HEK293 (cell line): ENCODE data around the gene NHLRC1.

Experiments
- CTCF ChIA-PET: fragments of 350-600 bp; formaldehyde crosslinking; extraction: SDS; loops from one replicate; lab custom pipeline; 2021; ENCODE audit warnings: antibody characterized with exemption; lab: Yijun Ruan, JAX
- POLR2A ChIA-PET: fragments of 300-600 bp; formaldehyde crosslinking; extraction: SDS; loops from one replicate; lab custom pipeline; 2020; ENCODE audit warnings: antibody characterized with exemption, inconsistent platforms; lab: Yijun Ruan, JAX
- H3K27ac ChIP-seq: fragments of 200-500 bp; sonication (Bioruptor generic); 2 replicates; pipeline ENCODE4 v1.5.1; 2014; ENCODE audit warnings: low read depth, low read length, control low read depth, inconsistent platforms; ENCODE audit errors: extremely low read depth
- H3K36me3 ChIP-seq, 2 experiments: fragments of 200-500 bp in 1 of 2; sonication (Bioruptor generic) in 1 of 2; 1 replicate in 1 of 2; 2 replicates in 1 of 2; pipeline ENCODE4 v1.5.1; 2014 to 2017; ENCODE audit warnings: inconsistent platforms in 2 of 2, low read length in 2 of 2; ENCODE audit not compliant: control insufficient read depth in 2 of 2, insufficient read depth in 1 of 2
- H3K4me1 ChIP-seq: fragments of 200-500 bp; sonication (Bioruptor generic); 2 replicates; pipeline ENCODE4 v1.5.1; 2014; ENCODE audit warnings: mild to moderate bottlenecking, low read length, inconsistent platforms; ENCODE audit not compliant: control insufficient read depth, insufficient read depth
- H3K4me3 ChIP-seq: 2 replicates; pipeline ENCODE4 v1.5.1; 2011; ENCODE audit warnings: low read depth, mild to moderate bottlenecking, control low read depth, low read length, moderate library complexity
- H3K9me3 ChIP-seq: fragments of 200-500 bp; sonication (Bioruptor generic); 2 replicates; pipeline ENCODE4 v1.5.1; 2014; ENCODE audit warnings: low read depth, low read length, inconsistent platforms; ENCODE audit not compliant: control insufficient read depth, insufficient read depth
- AEBP2 ChIP-seq: fragments of 450-650 bp; formaldehyde crosslinking; IDR thresholded peaks from 2 replicates; pipeline ENCODE4 v1.5.1; 2016; ENCODE audit warnings: missing biosample characterization, missing genetic modification characterization, borderline replicate concordance
- PATZ1 ChIP-seq: fragments of 450-650 bp; formaldehyde crosslinking; IDR thresholded peaks from 2 replicates; pipeline ENCODE4 v1.5.1; 2016; ENCODE audit warnings: missing biosample characterization, missing genetic modification characterization
- TSHZ1 ChIP-seq: fragments of 450-650 bp; formaldehyde crosslinking; IDR thresholded peaks from 2 replicates; pipeline ENCODE4 v1.5.1; 2016; ENCODE audit warnings: missing biosample characterization, missing genetic modification characterization, borderline replicate concordance
- ZNF140 ChIP-seq: fragments of 450-650 bp; formaldehyde crosslinking; IDR thresholded peaks from 2 replicates; pipeline ENCODE4 v1.5.1; 2016; ENCODE audit warnings: missing biosample characterization, missing genetic modification characterization
- ZNF248 ChIP-seq: fragments of 450-650 bp; formaldehyde crosslinking; IDR thresholded peaks from 2 replicates; pipeline ENCODE4 v1.5.1; 2017; ENCODE audit warnings: missing biosample characterization, missing genetic modification characterization
- ZNF366 ChIP-seq: fragments of 450-650 bp; formaldehyde crosslinking; conservative IDR thresholded peaks from 2 replicates; pipeline ENCODE4 v1.5.1; 2016; ENCODE audit warnings: missing biosample characterization, missing genetic modification characterization
- ZNF426 ChIP-seq: fragments of 450-650 bp; formaldehyde crosslinking; IDR thresholded peaks from 2 replicates; pipeline ENCODE4 v1.5.1; 2017; ENCODE audit warnings: missing biosample characterization, missing genetic modification characterization, mild to moderate bottlenecking, inconsistent platforms, moderate library complexity
- ZNF529 ChIP-seq: fragments of 450-650 bp; formaldehyde crosslinking; IDR thresholded peaks from 2 replicates; pipeline ENCODE4 v1.5.1; 2017; ENCODE audit warnings: missing genetic modification characterization, missing biosample characterization; ENCODE audit not compliant: insufficient replicate concordance
- ZNF544 ChIP-seq: fragments of 450-650 bp; formaldehyde crosslinking; IDR thresholded peaks from 2 replicates; pipeline ENCODE4 v1.5.0; 2017; ENCODE audit warnings: missing biosample characterization, missing genetic modification characterization
- ZNF624 ChIP-seq: fragments of 450-650 bp; formaldehyde crosslinking; IDR thresholded peaks from 2 replicates; pipeline ENCODE4 v1.5.1; 2017; ENCODE audit warnings: missing biosample characterization, missing genetic modification characterization
- TF ChIP-seq, protein P1 (sequence below): fragments of 450-650 bp; formaldehyde crosslinking; IDR thresholded peaks from 2 replicates; pipeline ENCODE4 v1.5.1; 2016; ENCODE audit warnings: missing biosample characterization, missing genetic modification characterization, borderline replicate concordance
- TF ChIP-seq, protein P2 (sequence below): fragments of 450-650 bp; formaldehyde crosslinking; IDR thresholded peaks from 2 replicates; pipeline ENCODE4 v1.5.1; 2016; ENCODE audit warnings: missing biosample characterization, missing genetic modification characterization
- TF ChIP-seq, protein P3 (sequence below): fragments of 450-650 bp; formaldehyde crosslinking; IDR thresholded peaks from 2 replicates; pipeline ENCODE4 v1.5.1; 2017; ENCODE audit warnings: missing biosample characterization, missing genetic modification characterization

Gene NHLRC1

GRCh38 chr6:18136260-18136659, 13.8 kb upstream of the NHLRC1 start (continued):
- TF ChIP-seq, protein P1, sequence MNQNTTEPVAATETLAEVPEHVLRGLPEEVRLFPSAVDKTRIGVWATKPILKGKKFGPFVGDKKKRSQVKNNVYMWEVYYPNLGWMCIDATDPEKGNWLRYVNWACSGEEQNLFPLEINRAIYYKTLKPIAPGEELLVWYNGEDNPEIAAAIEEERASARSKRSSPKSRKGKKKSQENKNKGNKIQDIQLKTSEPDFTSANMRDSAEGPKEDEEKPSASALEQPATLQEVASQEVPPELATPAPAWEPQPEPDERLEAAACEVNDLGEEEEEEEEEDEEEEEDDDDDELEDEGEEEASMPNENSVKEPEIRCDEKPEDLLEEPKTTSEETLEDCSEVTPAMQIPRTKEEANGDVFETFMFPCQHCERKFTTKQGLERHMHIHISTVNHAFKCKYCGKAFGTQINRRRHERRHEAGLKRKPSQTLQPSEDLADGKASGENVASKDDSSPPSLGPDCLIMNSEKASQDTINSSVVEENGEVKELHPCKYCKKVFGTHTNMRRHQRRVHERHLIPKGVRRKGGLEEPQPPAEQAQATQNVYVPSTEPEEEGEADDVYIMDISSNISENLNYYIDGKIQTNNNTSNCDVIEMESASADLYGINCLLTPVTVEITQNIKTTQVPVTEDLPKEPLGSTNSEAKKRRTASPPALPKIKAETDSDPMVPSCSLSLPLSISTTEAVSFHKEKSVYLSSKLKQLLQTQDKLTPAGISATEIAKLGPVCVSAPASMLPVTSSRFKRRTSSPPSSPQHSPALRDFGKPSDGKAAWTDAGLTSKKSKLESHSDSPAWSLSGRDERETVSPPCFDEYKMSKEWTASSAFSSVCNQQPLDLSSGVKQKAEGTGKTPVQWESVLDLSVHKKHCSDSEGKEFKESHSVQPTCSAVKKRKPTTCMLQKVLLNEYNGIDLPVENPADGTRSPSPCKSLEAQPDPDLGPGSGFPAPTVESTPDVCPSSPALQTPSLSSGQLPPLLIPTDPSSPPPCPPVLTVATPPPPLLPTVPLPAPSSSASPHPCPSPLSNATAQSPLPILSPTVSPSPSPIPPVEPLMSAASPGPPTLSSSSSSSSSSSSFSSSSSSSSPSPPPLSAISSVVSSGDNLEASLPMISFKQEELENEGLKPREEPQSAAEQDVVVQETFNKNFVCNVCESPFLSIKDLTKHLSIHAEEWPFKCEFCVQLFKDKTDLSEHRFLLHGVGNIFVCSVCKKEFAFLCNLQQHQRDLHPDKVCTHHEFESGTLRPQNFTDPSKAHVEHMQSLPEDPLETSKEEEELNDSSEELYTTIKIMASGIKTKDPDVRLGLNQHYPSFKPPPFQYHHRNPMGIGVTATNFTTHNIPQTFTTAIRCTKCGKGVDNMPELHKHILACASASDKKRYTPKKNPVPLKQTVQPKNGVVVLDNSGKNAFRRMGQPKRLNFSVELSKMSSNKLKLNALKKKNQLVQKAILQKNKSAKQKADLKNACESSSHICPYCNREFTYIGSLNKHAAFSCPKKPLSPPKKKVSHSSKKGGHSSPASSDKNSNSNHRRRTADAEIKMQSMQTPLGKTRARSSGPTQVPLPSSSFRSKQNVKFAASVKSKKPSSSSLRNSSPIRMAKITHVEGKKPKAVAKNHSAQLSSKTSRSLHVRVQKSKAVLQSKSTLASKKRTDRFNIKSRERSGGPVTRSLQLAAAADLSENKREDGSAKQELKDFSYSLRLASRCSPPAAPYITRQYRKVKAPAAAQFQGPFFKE, result no peak

DNA sequence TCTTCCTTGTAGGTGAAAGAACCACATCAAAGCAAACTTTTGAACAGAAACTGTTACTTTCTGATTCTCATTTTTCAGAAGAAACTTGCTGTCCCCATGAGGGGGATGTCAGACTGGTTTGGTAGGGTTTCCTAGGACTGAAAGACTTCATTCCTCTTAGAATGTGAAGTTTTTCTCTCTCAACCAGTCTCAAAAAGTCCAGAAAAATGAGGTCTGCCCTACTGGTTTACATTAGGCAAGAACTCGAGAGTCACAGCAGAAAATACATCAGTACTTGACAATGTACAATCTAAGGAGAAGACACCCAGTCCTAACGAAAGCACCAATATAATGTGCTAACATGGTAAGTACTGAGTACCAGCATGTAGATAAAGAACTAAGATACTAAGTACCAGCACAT, 12.7 kb upstream of the NHLRC1 start:
- peaks cover 13 to 42% of the 10 kb centered on the region in 2 experiments; a peak in 2 of 3 replicates for H3K36me3 ChIP-seq
- H3K27ac ChIP-seq, result no peak overlapping the region
- H3K4me1 ChIP-seq, result no peaks in the 10 kb centered on the region
- POLR2A ChIA-PET, result no interaction called here
- H3K4me3 ChIP-seq, result no peak overlapping the region
- CTCF ChIA-PET, result no interaction called here
- no peaks in the 10 kb centered on the region for H3K9me3 ChIP-seq
- TF ChIP-seq ZNF426 (tag by site-specific recombination) (no peak), ZNF366 (tag by site-specific recombination) (no peak), TSHZ1 (tag by site-specific recombination) (no peak), ZNF248 (no peak), AEBP2 (tag by site-specific recombination) (no peak), ZNF624 (tag by site-specific recombination) (no peak), ZNF529 (tag by site-specific recombination) (no peak), PATZ1 (tag by site-specific recombination) (no peak), ZNF544 (no peak), ZNF140 (tag by site-specific recombination) (no peak)
- TF ChIP-seq, protein P2, sequence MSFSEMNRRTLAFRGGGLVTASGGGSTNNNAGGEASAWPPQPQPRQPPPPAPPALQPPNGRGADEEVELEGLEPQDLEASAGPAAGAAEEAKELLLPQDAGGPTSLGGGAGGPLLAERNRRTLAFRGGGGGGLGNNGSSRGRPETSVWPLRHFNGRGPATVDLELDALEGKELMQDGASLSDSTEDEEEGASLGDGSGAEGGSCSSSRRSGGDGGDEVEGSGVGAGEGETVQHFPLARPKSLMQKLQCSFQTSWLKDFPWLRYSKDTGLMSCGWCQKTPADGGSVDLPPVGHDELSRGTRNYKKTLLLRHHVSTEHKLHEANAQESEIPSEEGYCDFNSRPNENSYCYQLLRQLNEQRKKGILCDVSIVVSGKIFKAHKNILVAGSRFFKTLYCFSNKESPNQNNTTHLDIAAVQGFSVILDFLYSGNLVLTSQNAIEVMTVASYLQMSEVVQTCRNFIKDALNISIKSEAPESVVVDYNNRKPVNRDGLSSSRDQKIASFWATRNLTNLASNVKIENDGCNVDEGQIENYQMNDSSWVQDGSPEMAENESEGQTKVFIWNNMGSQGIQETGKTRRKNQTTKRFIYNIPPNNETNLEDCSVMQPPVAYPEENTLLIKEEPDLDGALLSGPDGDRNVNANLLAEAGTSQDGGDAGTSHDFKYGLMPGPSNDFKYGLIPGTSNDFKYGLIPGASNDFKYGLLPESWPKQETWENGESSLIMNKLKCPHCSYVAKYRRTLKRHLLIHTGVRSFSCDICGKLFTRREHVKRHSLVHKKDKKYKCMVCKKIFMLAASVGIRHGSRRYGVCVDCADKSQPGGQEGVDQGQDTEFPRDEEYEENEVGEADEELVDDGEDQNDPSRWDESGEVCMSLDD (tag by site-specific recombination), result no peak
- TF ChIP-seq, protein P3, sequence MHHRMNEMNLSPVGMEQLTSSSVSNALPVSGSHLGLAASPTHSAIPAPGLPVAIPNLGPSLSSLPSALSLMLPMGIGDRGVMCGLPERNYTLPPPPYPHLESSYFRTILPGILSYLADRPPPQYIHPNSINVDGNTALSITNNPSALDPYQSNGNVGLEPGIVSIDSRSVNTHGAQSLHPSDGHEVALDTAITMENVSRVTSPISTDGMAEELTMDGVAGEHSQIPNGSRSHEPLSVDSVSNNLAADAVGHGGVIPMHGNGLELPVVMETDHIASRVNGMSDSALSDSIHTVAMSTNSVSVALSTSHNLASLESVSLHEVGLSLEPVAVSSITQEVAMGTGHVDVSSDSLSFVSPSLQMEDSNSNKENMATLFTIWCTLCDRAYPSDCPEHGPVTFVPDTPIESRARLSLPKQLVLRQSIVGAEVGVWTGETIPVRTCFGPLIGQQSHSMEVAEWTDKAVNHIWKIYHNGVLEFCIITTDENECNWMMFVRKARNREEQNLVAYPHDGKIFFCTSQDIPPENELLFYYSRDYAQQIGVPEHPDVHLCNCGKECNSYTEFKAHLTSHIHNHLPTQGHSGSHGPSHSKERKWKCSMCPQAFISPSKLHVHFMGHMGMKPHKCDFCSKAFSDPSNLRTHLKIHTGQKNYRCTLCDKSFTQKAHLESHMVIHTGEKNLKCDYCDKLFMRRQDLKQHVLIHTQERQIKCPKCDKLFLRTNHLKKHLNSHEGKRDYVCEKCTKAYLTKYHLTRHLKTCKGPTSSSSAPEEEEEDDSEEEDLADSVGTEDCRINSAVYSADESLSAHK (tag by site-specific recombination), result no peak
- TF ChIP-seq, all 188 proteins: peak for 0
